ENCODE measurements around the gene ABCC4.

ABCC4 gene

GRCh38 chr13:95120650-95121049 lies 180.6 kb downstream of the ABCC4 start:
- no peak for DNase-seq (ENCODE audit: low spot score)
- in situ Hi-C loops (cut with MboI; ENCODE audit: low pct_unique_long_range_greater_than_20kb, low sequenced_read_pairs, unreplicated experiment), result no loop called here
- no peak for TF ChIP-seq CTCF (IDR thresholded peaks at IDR 0.05; ENCODE audit: extremely low read depth, insufficient read depth, missing control alignments)

GRCh38 chr13:95118541-95119324 lies 182.5 kb downstream of the ABCC4 start:
- in situ Hi-C loops (cut with MboI; ENCODE audit: low pct_unique_long_range_greater_than_20kb, low sequenced_read_pairs, unreplicated experiment), result no loop called here
- DNase-seq (ENCODE audit: low spot score), result no peak
- no peak for TF ChIP-seq CTCF (IDR thresholded peaks at IDR 0.05; ENCODE audit: extremely low read depth, insufficient read depth, missing control alignments)

GRCh38 chr13:95117092-95117491 lies 184.2 kb downstream of the ABCC4 start:
- no peak for TF ChIP-seq CTCF (IDR thresholded peaks at IDR 0.05; ENCODE audit: extremely low read depth, insufficient read depth, missing control alignments)
- no peak for DNase-seq (ENCODE audit: low spot score)
- in situ Hi-C loops (cut with MboI; ENCODE audit: low pct_unique_long_range_greater_than_20kb, low sequenced_read_pairs, unreplicated experiment), result no loop called here

- in situ Hi-C loops (cut with MboI; ENCODE audit: low pct_unique_long_range_greater_than_20kb, low sequenced_read_pairs, unreplicated experiment), result no loop called here
- DNase-seq (ENCODE audit: low spot score), result no peak
- no peak for TF ChIP-seq CTCF (IDR thresholded peaks at IDR 0.05; ENCODE audit: extremely low read depth, insufficient read depth, missing control alignments)
These were observed 185.7 kb downstream of the ABCC4 start for GRCh38 chr13:95115525-95115924.

DNA sequence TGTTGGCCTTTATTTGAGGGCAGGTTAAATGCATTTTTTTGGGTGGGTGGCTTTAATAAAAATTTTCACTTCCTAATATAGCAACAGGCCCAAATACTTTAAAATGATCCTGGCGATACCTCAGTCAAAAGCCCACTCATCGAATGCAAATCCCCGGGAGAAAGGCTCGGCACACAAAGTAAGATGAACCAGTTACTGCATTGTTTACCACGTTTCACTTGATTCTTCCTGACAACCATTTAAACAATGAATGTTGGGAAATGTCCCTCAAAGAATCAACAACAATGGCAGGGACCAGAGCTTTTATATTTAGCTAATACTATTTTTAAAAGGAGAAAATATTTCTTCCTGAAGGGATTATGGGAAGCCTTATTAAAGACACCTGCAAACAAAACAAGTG lies 187.7 kb downstream of the ABCC4 start:
- no peak for TF ChIP-seq CTCF (IDR thresholded peaks at IDR 0.05; ENCODE audit: extremely low read depth, insufficient read depth, missing control alignments)
- in situ Hi-C loops (cut with MboI; ENCODE audit: low pct_unique_long_range_greater_than_20kb, low sequenced_read_pairs, unreplicated experiment), result no loop called here

DNA sequence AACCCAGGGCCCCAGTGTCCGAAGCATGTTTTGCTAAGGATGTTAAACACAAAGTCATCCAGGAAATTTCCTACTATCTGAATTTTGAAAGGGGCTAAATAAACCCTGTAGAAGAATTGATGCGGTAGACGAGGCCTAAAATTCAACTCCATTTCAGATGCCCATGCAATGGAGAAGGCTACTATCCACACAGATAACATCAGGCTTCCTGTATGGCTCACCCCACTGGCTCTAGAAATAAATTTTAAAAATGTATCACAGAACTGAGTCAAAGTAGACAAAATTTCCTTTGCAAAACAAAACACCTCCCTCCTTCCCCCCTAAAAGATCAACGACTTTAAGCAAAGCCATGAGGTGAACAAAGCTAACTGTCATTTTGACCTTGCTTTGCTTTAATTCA lies 188.4 kb downstream of the ABCC4 start:
- in situ Hi-C loops (cut with MboI; ENCODE audit: low pct_unique_long_range_greater_than_20kb, low sequenced_read_pairs, unreplicated experiment), result no loop called here
- no peak for DNase-seq (ENCODE audit: low spot score)
- TF ChIP-seq CTCF (IDR thresholded peaks at IDR 0.05; ENCODE audit: extremely low read depth, insufficient read depth, missing control alignments), result no peak

More for the DNA sequence above, 187.7 kb downstream of the ABCC4 start:
- no peak for DNase-seq (ENCODE audit: low spot score)
